GM19438 (cell line): ENCODE results near the gene RASL11B.
"Not testable (repeated sequence)": the region's sequence is repeated elsewhere in the genome, so short reads cannot be mapped to it uniquely, and the experiment has no call there.

ENCODE experiments used
- ATAC-seq: cut with Tn5 transposase; IDR thresholded peaks from one replicate; pipeline ENCODE4 v1.9.1; 2021; ENCODE audit warnings: low read depth; ENCODE audit not compliant: unreplicated experiment

The RASL11B gene, protein sequence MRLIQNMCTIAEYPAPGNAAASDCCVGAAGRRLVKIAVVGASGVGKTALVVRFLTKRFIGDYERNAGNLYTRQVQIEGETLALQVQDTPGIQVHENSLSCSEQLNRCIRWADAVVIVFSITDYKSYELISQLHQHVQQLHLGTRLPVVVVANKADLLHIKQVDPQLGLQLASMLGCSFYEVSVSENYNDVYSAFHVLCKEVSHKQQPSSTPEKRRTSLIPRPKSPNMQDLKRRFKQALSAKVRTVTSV

DNA sequence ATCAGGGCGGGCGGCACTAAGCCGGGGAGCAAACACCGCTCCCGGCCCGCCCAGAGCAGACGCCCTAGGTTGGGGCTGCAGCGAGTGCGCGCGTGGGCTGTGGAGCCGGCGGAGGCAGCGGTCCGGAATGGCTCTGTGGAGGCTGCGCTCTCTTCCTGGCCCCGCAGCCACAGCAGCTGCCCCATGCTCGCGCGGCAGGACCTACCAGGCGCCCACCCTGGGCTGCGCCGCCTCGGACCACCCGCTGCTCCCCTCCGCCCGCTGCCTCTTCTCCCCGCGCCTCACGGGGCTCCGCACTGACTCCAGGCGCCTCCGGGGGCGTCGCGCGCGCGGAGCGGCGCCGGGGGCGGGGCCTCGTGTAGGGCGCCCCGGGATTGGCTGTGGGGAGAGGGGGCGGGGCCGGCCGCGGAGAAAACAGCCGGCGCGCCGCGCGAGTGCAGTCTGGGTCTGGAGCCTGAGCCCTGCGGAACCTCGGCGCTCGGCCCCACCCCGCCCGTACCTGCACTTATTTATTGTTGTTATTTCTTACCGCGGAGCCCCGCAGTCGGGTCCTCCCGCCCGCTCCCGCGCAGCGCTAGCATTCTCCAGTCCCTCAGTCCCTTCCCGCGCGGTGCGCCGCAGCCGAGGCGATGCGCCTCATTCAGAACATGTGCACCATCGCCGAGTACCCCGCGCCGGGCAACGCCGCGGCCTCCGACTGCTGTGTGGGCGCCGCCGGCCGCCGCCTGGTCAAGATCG lies at the start of gene RASL11B:
Gene RASL11B (plus strand): TSS at position 439 of the 738 bp plus-strand sequence. CDS start 191 bp downstream, at position 630.
- ATAC-seq: peak; percentile 99

DNA sequence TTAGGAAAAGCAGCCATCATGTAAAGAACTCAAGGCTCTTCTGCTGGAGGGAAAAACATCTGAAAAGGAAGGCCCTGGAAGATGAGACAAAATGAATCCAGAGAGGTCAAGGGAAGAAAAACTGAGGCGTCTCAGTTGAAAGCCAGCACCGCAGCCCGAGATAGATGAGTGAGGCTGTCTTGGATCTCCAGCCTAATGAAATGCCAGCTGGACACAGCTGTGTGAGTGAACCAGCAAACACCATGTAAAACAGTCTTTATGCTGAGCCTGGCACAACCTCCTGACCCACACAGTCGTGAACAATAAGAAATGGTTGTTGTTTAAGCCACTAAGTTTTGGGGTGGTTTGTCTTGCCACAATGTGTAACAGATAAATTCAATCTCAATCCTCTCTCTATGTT lies 48.6 kb upstream of the RASL11B start:
- no peak for ATAC-seq

DNA sequence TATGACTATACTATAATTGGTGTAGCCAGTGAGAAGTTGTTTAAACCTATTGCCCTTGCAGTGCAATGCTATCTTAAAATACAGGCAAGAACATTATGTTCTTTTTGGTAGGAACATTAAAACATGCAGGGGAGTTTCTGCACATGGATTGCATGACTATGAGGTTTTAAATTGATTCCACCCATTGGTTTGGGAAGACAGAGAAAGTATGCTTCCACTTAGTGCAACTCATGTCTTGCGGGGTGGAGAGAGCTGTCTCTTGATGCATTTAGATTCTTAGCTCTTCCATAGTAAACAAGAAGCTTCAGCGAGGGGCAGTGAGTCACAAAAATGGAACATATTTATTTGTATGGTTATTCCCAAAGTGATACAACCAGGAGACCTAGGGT lies 39.5 kb upstream of the RASL11B start:
- ATAC-seq: no peak

DNA sequence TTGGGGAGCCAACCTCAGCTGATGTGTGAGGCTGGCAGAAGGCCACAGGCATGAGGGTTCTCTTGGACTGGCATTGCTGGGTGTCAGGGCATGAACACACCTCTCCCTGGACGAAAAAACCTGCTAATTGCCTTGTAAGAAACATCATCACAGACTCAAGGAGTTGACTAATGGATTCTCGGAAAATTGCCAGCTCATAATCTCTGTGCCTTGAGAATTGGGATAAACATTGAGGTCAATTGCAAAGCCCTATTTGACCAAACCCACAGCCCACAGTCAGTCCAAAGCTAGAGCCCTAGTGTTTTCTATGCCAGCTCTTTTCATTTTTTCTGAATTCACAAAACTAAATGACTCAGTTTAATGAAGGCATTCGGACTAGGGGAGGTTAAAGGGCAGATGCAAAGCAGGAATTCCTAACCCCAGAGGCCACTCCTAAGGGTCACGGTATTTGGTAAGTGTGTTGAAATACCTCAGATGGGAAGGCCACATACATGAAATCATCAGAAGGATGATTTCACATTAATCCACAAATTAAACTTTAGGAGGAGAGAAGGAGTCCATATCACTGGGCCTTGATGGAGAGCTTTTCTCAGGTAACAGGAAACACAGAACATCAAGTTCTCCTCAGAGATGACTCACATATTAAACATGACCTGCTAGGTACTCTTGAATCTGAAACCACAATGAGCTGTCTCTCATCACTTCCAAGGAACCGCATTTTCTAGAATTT lies 39.0 kb upstream of the RASL11B start:
- no peak for ATAC-seq

DNA sequence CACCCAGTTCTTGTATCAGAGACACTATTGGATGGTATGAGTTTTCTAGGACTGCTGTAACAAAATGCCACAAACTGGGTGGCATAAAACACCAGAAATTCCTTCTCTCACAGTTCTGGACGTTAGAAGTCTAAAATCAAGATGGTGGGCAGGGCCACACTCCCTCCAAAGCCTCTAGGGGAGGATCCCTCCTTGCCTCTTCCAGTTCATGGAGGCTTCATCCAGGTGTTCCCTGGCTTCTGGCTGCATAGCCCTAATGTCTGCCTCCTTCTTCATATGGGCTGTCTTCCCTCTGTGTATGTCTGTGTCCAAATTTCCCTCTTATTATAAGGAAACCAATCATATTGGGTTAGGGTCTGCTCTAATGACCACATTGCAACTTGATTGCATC lies 38.4 kb upstream of the RASL11B start:
- ATAC-seq: no peak

DNA sequence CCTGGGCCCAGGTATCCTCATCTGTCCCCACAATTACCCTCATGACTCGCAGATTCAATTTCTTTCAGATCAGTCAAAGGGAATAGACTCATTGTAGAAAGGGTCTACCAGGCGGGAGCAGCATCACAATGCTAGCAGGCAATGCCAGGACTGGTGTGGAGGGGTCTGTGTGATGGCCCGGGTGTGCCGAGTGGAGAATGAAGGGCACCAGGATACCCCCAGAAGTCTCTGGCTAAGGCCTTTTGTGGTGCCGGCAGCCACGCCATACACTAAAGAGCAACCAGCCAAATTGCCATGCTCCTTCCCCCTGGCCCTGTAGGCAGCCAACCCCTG lies 37.9 kb upstream of the RASL11B start:
- no peak for ATAC-seq

DNA sequence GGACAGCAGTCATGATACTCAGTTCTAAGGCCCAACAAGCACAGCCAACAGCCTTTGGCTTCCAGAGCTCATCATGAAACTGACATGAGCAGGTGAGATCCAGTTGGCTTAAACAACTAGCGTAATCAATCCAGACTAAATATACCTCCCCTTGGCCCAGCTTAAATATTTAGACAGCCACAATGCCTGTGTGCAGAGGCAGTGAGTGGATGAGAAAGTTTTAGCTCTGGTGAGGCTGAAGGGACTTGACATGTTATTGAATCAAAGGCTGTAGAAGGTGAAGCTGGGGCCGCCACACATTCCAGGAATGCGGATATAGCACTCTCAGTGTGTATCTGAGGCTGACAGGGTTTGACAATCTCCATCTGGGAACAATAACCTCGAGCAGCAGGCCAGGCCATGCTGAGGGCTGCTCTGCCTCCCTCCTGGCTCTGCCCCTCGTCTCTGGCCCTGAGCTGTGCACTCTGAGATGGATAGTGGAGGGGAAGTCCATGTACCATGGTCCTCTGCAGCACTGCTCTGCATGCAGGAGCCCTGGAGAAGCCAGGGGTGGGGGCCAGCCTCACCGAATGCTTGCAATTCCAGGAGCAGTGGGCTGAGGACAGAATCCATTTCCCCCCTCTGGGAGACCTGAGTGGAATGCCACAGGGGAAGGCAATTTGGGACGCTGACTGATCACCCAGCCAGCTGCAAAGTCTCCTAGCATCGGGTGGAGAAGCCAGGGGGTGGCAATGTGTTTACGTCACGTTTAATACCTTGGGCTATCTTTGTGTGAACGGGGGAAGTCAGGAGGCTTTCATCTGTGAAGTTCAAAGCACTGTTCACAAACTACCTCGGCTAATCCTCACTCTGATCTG lies 37.3 kb upstream of the RASL11B start:
- no peak for ATAC-seq

DNA sequence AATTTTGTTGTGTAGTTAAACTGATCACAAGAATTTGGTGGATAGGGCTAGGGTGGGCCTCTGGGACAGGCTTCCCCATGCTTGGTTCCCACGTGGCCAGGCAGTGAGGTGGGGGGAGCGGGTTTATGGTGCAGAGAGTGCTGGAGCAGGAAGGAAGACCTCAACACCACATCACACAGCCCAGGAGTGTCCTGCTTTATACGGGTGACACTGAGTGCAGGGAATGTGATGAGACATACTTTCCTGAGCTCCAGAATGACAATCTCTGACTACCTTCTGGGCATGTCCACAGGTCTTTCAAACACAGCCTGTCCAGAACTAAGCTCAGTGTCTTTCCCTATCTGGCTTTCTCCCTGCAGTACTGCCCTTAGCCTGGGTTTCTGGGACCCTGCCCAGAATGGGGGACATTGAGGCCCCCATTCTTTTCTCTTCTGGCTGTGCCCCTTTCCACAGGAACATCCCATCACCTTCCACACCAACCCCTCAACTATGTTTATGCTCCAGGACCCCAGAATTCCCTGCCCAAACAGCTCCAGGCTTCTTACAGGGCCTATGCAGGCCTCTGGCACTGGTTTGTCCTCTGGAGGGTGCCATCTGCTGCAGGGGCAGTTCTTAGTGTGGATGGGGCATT lies 36.5 kb upstream of the RASL11B start:
- ATAC-seq: no peak

DNA sequence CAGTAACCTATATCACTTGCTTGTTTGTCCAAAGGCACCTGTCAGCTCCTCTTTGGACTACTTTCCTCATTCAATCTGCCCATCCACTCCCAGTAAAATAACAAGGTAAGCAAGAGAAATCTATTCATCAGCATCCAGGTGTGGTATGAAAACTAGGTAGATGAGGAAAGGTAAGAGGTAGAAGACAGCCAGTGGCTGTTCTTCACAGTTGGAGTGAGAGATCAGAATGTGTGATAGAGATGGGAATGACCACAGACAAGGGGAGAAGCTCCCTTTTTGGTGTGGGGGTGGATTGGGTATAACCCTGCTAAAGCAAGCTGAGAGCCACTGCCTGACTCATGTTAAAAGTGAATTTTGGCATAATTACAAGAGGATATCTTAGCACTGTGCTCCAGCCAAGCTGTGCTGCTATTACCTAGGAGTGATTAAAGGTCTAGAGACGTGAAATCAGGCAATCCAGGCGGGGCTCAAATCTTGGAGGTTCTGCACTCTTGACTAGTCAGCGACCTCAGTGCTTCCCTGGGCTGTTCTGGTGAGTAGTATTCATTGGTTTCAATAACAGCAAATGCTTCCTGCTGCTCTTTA lies 28.1 kb upstream of the RASL11B start:
- ATAC-seq: no peak

DNA sequence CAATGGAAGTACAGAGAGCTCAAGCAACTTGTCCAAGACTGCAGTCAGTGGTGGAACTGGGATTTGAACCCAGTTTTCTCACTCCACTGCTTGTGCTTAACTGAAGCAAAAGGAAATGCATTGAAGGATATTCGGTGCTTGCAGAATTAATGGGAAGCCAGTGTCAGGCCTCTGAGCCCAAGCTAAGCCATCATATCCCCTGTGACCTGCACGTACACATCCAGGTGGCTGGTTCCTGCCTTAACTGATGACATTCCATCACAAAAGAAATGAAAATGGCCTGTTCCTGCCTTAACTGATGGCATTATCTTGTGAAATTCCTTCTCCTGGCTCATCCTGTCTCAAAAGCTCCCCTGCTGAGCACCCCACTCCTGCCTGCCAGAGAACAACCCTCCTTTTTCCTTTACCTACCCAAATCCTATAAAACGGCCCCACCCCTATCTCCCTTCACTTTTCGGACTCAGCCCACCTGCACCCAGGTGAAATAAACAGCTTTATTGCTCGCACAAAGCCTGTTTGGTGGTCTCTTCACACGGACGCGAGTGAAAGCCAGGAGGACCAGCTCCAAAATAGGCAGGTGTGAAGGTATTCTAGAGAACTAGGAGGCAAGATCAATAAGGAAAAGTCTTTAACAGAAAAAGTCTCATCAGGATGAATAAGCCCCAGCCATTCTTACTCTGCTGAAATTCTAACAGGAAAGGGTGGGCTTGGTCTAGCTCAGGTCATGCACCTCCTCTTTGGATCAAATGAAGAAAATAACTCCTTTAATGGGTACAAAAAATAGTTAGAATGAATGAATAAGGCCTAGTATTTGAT lies 27.3 kb upstream of the RASL11B start:
- ATAC-seq: not testable (repeated sequence)

DNA sequence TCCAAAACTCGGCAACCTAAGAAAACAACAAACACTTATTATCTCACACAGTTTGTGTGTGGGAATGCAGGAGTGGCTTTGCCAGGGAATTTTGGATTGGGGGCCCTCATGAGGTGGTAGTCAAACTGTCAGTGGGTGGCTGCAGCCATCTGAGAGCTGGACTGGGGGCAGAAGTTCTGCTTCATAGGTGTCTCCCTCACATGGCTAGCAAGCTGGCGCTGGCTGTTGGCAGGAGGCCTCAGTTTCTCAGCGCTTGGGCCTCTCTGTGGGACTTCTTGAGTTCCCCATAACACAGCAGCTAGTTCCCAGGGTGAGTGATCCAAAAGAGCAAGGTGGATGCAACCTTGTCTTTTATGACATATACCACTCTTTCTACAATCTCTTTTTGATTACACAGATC lies 26.0 kb upstream of the RASL11B start:
- ATAC-seq: no peak

DNA sequence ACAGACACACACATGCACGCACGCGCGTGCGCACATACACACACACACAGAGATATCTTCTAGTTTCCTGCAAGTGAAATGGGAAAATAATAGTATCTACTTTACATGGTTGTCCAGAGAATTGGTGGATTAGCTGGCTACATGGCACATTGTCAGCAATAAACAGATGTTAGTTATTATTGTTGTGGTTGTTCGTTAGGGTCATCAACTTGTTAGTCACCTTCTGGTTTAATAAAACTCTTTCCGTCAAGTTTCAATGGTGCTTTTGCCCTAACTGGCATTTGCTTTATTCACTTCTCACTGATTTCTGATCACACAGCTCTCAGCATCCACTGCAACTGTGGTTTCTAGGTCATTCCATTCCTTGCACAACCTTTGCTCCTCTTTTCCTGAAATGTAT lies 25.4 kb upstream of the RASL11B start:
- ATAC-seq: no peak

DNA sequence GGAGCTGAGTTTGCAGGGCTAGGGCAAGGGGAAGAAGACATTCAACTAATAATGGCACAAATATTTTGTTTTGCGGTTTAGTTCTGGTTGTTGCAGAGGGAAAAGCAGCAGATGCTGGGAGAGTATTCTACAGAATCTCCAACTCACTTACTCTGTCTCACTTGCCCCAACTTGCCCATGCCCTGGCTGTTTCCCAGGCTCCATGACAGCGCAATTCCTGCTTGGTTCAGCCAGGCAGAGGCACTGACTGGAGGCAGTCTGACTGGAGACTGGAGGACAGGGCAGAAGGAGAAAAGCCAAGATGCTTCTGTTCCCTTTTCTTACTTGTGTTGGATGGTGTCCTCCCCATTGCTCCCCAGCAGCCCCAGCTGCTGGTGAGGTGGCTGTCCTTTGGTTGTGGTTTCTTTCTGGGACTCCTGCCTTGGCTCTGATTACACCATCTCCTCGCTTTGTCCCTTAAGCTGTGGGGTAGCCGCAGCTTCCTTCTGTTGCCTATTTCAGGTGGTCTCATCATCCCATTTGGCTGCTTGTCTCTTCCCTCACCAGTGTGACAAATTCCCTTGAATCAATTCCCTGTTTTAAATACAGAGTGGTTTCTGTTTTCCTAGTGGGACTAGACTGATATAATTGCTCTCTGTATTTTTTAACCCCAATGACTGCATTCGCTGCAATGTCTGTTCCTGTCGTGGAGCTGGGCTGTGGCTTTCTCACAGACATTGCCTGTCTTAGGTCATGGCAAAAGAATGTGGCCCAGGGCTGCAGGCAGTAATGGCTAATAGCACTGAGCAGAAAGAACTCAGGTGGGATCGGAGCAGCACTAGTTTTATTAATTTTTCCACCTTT lies 24.2 kb upstream of the RASL11B start:
- ATAC-seq: no peak

DNA sequence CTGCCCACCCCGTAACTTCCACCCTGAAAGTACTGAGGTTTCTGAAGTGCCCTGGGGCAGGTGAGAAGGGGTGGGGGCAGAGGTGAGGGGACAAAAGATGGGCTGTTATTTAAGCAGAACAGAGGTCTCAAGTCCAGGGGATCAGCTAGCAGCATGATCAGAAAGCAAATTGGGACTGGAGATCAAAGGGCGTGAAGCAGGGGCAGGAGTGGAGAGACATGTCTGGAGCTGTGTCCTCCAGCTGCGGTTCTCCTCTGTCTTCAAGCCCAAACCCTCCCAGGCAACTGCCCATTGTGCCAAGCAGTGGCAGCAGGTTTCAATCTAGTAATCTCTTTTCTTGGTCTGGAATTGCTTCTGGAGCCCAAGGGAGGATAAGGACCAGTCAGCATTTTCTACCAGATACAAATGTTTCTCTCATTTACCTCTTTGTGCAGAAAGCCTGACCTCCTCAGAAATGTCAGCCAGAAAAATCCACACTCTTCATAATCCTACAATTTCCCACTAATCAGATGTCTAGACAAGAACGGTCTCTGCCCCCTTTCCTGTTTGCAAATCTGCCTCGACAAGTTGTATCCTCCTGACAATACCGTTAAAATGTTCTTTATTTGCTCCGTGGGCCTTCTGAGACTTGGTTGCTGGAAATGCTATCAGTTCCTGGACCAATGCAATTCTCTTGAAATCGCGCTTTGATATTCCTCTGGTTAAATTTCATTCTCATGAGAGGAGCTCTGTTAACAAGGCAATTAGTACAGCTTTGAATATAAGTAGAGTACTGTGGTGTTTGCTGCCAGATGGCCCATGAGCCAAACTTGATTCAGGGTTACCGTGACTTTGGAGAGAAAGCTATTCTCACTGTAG lies 23.2 kb upstream of the RASL11B start:
- ATAC-seq: no peak

DNA sequence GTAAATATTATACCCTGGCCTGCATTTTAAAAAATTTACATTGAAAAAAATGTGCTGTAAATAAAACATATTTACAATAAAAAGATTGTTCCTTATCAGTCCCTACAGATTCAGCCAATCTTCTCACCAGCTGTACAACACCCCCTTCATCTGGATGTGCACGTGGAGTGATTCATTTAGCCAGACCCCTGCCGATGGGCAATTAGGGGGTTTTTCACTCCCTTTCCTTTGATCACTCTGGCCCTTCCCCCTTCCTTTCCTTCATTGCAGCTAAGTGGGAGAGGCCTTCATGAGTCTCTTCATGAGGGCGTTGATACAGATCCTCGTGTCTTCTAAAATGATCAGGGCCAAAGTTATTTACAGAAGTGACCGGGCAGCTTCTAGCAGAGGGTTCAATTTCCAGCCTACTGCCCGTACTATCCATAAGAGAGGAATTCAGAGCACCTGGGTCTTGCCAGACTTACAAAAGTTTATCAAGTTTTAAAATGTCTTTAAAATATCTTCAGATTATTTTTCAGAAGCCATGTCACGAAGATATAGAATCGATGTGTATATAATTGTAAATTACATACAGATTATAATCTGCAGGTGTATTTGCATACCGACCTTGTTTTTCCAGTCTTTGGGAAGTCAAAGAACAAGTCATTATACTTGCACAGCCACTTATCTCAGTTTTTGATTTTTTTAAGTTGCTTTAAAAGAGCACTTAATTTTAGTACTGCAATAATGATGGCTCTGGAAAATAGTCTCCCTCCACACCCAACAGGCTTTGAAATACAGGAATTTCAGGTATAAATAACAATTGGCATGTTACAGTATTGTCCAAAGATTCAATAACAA lies 21.4 kb upstream of the RASL11B start:
- no peak for ATAC-seq

DNA sequence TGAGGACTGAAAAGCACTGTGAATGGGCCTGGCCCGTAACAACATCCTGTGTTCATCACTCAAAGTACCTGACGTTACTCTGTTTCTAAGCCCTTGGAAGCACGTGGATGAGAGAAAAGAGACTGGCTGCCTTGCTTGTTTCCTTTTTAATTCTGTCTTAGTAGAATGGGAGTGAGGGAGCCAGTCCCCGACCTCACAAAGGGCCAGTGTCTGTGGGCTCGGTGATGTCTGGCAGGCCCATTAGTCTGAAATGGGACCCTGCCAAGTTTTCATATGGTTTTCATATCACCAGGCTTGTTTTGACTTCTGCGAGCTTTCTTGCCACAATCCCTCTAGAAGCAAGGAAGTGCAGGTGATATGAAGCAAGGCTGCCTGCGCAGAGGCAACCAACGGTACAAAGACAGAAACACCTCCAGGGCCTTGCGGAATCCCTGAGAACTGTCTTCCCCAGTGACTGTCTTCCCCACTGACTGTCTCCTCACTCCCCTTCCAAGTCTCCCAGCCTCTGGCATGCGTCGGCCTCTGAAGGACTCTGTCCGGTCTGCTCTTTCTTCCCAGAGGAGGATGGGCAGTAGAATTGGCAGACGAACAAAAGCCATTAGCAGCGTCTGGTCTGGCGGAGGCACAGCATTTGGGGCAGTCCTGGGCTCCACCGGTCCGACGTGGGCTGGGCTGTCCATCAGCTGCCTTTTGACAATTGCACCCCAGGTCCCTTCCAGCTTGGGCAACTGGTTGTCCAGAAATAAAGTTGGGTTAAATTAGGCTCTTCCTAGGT lies 20.2 kb upstream of the RASL11B start:
- ATAC-seq: no peak
